Measurements from ENCODE around the gene ACOXL.

The ACOXL gene

GRCh38 chr2:110978756-110979470, 246.5 kb downstream of the ACOXL start:
- DNase-seq = no peak

GRCh38 chr2:110979471-110980338, 247.3 kb downstream of the ACOXL start:
- no peak for DNase-seq

GRCh38 chr2:110980339-110981062, 248.1 kb downstream of the ACOXL start:
- DNase-seq = no peak

DNA sequence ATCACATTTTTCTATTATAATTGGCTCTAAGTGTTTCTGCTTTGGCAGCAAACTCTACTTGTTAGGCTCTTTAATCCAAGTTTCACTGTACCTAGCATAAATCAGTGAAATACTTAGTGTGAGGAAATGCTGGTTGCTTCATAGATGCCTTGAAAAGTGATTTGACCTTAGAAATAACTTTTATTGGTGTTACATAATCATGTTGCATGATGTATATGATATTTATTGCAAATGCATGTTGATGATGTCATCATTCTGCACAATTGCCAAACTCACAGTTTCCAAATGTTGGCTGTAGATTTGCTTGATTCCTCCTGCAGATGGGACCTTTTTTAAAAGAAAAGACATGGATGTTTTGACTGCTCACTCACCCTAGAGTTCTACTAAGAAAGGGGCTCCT, 250.8 kb downstream of the ACOXL start:
- no peak for DNase-seq

DNA sequence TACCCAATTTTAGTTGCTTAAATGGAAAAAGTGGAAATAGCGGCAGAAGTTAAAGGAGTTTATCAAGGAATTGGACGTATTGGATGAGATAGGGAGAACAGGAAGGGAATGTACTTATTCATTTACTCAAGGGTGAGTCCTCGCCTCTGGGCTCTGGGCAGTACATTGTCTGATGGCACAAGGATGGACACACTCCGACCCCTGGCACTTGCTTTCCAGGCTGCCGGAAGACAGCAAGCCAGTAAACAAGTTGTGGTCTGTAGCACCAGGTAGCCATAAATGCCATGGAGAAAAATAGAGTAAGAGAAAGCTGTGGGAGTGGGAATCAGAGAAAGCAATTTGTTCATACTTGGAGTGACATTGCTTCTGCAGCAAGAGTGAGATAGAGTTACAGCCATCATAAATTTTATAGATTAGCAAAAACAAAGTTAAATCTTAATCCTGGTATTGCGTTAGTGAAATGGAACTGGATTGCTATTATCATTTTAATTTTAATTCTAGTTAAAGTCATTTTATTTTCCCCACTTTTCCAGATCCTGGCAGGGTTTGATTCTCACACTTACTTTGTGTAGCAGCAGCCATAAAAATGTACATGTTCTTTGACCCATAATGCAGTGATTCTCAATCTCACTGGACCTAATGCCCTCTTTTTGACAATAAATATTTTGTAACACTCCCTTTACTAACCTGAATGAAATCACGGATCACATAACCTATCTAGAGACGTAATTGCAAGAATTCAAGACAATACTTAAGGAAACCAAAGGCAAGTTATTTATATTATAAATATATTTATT, 252.5 kb downstream of the ACOXL start:
- no peak for DNase-seq

DNA sequence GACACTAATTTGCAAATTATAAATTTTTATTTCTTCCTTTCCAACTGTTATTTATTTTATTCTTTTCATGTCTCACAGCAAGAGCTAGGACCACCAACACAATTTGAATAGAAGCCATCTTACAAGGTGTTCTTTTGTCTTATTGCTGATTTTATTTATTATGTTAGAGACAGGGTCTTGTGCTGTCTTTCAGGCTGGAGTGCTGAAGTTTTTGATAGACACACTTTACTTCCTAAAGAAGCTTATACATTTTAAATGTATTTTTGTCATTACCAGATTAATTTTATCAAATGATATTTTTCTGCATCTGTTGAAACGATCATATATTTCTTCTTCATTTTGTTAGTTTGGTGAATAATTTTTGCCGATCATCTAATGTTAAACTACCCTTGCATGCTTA, 258.1 kb downstream of the ACOXL start:
- DNase-seq = no peak

GRCh38 chr2:110991911-110992310, 259.5 kb downstream of the ACOXL start:
- DNase-seq = no peak

GRCh38 chr2:110992886-110993285, 260.5 kb downstream of the ACOXL start:
- DNase-seq = no peak

- DNase-seq = no peak
Measured at GRCh38 chr2:110993557-110994231, 261.3 kb downstream of the ACOXL start.

GRCh38 chr2:110994250-110994961, 262.0 kb downstream of the ACOXL start:
- DNase-seq = peak in 2 of 5 experiments; percentile 13 to 22

DNA sequence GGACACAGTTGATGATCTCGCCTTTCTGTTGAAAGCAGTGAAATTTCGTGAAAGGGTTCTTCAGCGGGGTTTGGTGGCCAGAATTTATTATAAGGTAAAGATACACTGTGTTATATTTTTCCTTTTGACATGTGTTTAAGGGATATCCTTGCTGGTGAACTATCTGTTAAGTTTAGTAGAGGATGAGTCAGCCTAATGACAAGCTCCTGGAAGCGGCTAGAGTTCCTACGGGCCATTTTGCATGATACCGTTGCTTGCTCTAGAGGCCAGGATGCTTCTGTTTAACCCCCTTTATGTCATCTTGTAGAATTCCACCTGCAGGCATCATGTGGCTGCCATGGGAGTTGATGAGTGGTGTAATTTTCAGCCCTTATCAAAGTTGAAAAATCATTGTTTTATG, 263.5 kb downstream of the ACOXL start:
- no peak for DNase-seq

GRCh38 chr2:110997331-110998045, 265.1 kb downstream of the ACOXL start:
- no peak for DNase-seq

- no peak for DNase-seq
Measured at GRCh38 chr2:110998311-110998710, 265.9 kb downstream of the ACOXL start.

DNA sequence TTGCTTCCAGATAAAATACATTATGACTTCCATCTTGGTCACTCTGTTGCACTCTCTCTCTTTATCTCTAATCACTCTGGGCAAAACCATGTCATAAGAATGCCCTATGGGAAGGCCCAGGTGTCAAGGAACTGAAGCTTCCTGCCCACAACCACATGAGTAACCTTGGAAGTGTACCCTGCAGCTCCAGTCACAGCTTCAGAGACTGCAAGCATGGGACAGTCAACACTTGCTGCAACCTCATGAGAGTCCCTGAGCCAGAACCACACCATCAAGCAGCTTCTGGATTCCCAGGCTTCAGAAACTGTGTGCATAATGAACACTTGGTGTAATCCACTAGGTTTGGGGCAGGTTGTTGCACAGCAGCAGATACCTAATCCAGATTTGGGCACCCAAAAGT, 267.3 kb downstream of the ACOXL start:
- DNase-seq = no peak

GRCh38 chr2:111005307-111005706, 272.9 kb downstream of the ACOXL start:
- DNase-seq = no peak

DNA sequence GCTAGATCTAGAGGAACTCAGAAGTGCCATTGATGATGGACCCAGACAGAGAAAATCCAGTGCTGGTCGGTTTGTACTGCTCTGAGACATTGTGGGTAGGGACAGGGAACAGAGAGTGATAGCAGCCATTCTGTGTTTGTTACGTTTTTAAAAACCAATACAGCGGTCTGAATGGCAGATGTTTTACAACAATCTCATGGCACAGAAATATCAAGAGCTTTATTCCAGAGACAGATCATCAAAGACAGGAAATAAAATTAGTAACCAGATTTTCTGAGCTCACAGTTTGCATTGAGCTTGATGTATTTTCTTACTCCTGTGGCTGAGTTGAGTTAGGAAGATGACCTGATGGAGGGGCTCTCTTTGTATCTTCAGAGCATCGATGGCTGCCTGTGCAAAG, 273.4 kb downstream of the ACOXL start:
- DNase-seq = no peak

- DNase-seq = no peak
Measured at GRCh38 chr2:111007757-111008688, 275.6 kb downstream of the ACOXL start.

- no peak for DNase-seq
Measured at GRCh38 chr2:111011218-111011617, 278.8 kb downstream of the ACOXL start.

DNA sequence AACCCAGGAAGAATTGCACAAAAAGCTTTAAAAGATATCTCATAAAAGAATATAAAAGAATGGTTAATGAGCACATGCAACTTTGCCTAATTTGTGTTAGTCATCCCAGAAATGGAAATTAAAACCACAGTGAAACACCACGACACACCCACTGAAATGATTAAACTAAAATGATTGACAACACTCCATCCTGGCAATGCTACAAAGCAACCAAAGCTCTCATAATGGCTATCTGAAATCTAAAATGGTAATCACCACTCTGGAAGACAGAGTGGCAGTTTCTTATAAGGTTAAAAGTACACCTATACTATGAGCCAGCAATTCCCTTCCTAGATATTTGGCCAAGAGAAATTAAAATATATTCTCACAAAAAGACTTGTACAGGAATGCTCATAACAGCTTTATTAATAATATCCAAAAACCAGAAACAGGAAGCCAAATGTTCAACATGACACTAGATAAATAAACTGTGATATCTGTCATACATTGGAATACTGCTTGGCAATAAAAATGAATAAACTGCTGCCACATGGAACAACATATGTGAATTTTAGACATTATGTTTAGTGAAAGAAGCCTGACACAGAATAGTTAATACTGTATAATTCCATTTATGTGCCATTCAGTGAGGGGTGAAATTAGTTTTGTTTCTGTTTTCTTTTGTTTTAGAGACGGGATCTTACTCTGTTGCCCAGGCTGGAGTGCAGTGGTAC, 283.1 kb downstream of the ACOXL start:
- DNase-seq = no peak
